CD14-positive monocyte (primary cell): Measurements from ENCODE around the gene CELF1. TPM values are rescaled to one million over a fixed set of nuclear protein-coding genes. Genes with fewer than 3 reads are reported as not detected.
A peak's percentile ranks its signal among the peaks of the same experiment; 100 is the strongest.

Experiments used
- DNase-seq, 3 donors: peaks; one replicate each; pipeline ENCODE4 v3.0.0-alpha.2; 2011 to 2022
- H2AFZ ChIP-seq: 2 replicates; pipeline ENCODE4 v1.6.0; 2012; ENCODE audit warnings: mild to moderate bottlenecking, low read depth, low read length, inconsistent platforms; ENCODE audit not compliant: insufficient read depth, poor library complexity, severe bottlenecking
- H3K27ac ChIP-seq, 2 donors: 1 replicate in 1 of 2; 2 replicates in 1 of 2; pipeline ENCODE4 v1.5.1; 2012 to 2013; ENCODE audit warnings: low read length in 2 of 2, control low read depth in 1 of 2, inconsistent platforms in 1 of 2, low read depth in 1 of 2, mild to moderate bottlenecking in 1 of 2
- H3K27me3 ChIP-seq, 2 donors: one replicate each; pipeline versions ENCODE4 v1.6.0 to v1.6.1; 2011 to 2013; ENCODE audit warnings: low read length in 2 of 2; ENCODE audit not compliant: control insufficient read depth in 2 of 2, insufficient read depth in 2 of 2
- H3K36me3 ChIP-seq, 2 donors: replicated peaks in 1 of 2; 1 replicate in 1 of 2; 2 replicates in 1 of 2; pipeline versions ENCODE4 v1.5.1 to v1.6.1; 2012 to 2013; ENCODE audit warnings: low read length in 2 of 2, control low read depth in 1 of 2, inconsistent platforms in 1 of 2, mild to moderate bottlenecking in 1 of 2; ENCODE audit not compliant: insufficient read depth in 2 of 2, control insufficient read depth in 1 of 2
- H3K4me1 ChIP-seq, 2 donors: 1 replicate in 1 of 2; 2 replicates in 1 of 2; pipeline versions ENCODE4 v1.5.1 to v1.6.1; 2012 to 2013; ENCODE audit warnings: low read length in 2 of 2, control low read depth in 1 of 2, inconsistent platforms in 1 of 2, mild to moderate bottlenecking in 1 of 2, moderate library complexity in 1 of 2; ENCODE audit not compliant: insufficient read depth in 2 of 2, control insufficient read depth in 1 of 2
- H3K4me2 ChIP-seq: replicated peaks from 2 replicates; pipeline ENCODE3; 2012; ENCODE audit warnings: low read length, moderate library complexity, mild to moderate bottlenecking; ENCODE audit not compliant: poor library complexity, severe bottlenecking; ENCODE audit errors: extremely low read depth
- H3K4me3 ChIP-seq, 3 experiments: fragments of 200-600 bp in 1 of 3; sonication (generic) in 1 of 3; replicated peaks in 1 of 3; 1 replicate in 2 of 3; 2 replicates in 1 of 3; pipeline ENCODE4 v1.5.1; 2011 to 2013; ENCODE audit warnings: low read length in 3 of 3, mild to moderate bottlenecking in 3 of 3, control low read depth in 2 of 3, low read depth in 2 of 3, inconsistent platforms in 1 of 3, moderate library complexity in 1 of 3
- H3K79me2 ChIP-seq: 2 replicates; pipeline ENCODE4 v1.6.0; 2012; ENCODE audit warnings: mild to moderate bottlenecking, control low read depth, inconsistent platforms, low read length, moderate library complexity; ENCODE audit not compliant: insufficient read depth
- H3K9ac ChIP-seq: 2 replicates; pipeline ENCODE4 v1.6.0; 2017; ENCODE audit warnings: low read length, mild to moderate bottlenecking; ENCODE audit not compliant: insufficient read depth, poor library complexity, severe bottlenecking
- H3K9me3 ChIP-seq, 2 donors: replicated peaks in 1 of 2; 1 replicate in 1 of 2; 2 replicates in 1 of 2; pipeline versions ENCODE4 v1.5.1 to v1.6.1; 2012 to 2013; ENCODE audit warnings: low read length in 2 of 2, control low read depth in 1 of 2; ENCODE audit not compliant: control insufficient read depth in 1 of 2, insufficient read depth in 1 of 2
- H4K20me1 ChIP-seq: 2 replicates; pipeline ENCODE4 v1.6.0; 2012; ENCODE audit warnings: mild to moderate bottlenecking, low read length, control low read depth, moderate library complexity; ENCODE audit not compliant: insufficient read depth
- H3K27ac Mint-ChIP-seq, 7 donors: one replicate each; pipeline ENCODE4 v1.8.0; 2020; ENCODE audit warnings: mild to moderate bottlenecking in 7 of 7, mixed read lengths in 7 of 7, moderate library complexity in 6 of 7, inconsistent platforms in 2 of 7
- H3K27me3 Mint-ChIP-seq, 3 donors: one replicate each; pipeline ENCODE4 v1.8.0; 2021 to 2022; ENCODE audit warnings: low read depth in 3 of 3, mild to moderate bottlenecking in 3 of 3, mixed read lengths in 3 of 3, moderate library complexity in 3 of 3, inconsistent platforms in 1 of 3
- H3K36me3 Mint-ChIP-seq, 2 donors: one replicate each; pipeline ENCODE4 v1.8.0; 2020; ENCODE audit warnings: mixed read lengths in 2 of 2, inconsistent platforms in 1 of 2, mild to moderate bottlenecking in 1 of 2
- H3K4me1 Mint-ChIP-seq: one replicate; pipeline ENCODE4 v1.8.0; 2020; ENCODE audit warnings: mild to moderate bottlenecking, mixed read lengths
- H3K4me3 Mint-ChIP-seq, 2 donors: one replicate each; pipeline ENCODE4 v1.8.0; 2020; ENCODE audit warnings: mild to moderate bottlenecking in 2 of 2, mixed read lengths in 2 of 2, moderate library complexity in 1 of 2
- H3K9me3 Mint-ChIP-seq, 7 donors: one replicate each; pipeline ENCODE4 v1.8.0; 2020 to 2022; ENCODE audit warnings: mixed read lengths in 7 of 7, mild to moderate bottlenecking in 6 of 7, moderate library complexity in 6 of 7, inconsistent platforms in 2 of 7
- CTCF ChIP-seq: fragments of 200-600 bp; IDR thresholded peaks from one replicate; pipeline ENCODE4 v1.8.0; 2022; ENCODE audit warnings: antibody characterized with exemption, mild to moderate bottlenecking
- WGBS: methylation state at CpG from one replicate; pipeline ENCODE4 v1.1.5; 2013; ENCODE audit warnings: missing lambda C conversion rate; ENCODE audit not compliant: insufficient coverage; 5-methylcytosine and 5-hydroxymethylcytosine counted together
- intact Hi-C, 2 donors: fragments of 100-400 bp; cut with micrococcal nuclease; formaldehyde crosslinking; loops; one replicate each; pipeline versions ENCODE4 v1.15.0 to v1.15.1; 2023
- polyA plus RNA-seq, 3 donors: library from polyadenylated mRNA; depleted of rRNA in 1 of 3; unstranded in 2 of 3; stranded (reverse) in 1 of 3; fragments of 300-500 nt in 2 of 3; fragments of >200 nt in 1 of 3; fragmentation: Illumina TruSeq in 2 of 3; gene quantifications; 1 replicate in 2 of 3; 2 replicates in 1 of 3; pipeline ENCODE4 v1.2.3, GENCODE V29; 2012 to 2021

CELF1 gene
- polyA plus RNA-seq, 3 donors, result 27.2 to 117 (median 39.9) TPM

DNA sequence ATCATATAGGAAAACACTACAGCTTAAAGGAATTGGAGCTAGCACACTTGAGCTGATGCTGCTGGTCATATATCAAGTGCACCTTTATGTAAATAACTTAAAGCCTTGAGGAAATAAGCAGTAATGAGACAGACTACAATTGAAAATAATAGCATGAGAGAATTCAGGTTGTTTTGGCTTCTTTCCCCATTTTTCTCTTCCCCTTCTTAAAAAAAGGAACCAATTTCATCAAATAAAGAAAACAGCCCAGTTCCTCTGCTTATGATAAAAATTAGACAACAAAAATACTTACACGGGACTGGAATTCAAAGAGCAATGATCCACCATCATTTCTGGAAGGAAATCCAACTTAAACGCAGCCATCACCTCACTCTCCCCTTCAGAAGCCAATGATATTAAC is 53.8 kb downstream of the CELF1 start:
- H3K4me1 Mint-ChIP-seq, result peaks cover 46% of the 10 kb centered on the region
- 0% methylated on average over 2 of the region's 2 CpGs for WGBS
- peak overlapping the region; percentile 86 to 96 (median 91) for H3K27ac Mint-ChIP-seq
- no peaks in the 10 kb centered on the region for H3K27me3 Mint-ChIP-seq
- Histone ChIP-seq H3K27ac (peak overlapping the region; percentile 67 to 89), H3K4me3 (peak overlapping the region in 2 of 3 experiments; percentile 14 to 66), H3K79me2 (peaks cover 93% of the 10 kb centered on the region), H3K36me3 (peaks cover 0 to 28% of the 10 kb centered on the region in 2 donors), H2AFZ (no peak overlapping the region), H3K4me1 (peaks cover 62 to 65% of the 10 kb centered on the region in 2 donors), H3K4me2 (peak overlapping the region; percentile 75), H3K9ac (peak overlapping the region; percentile 41), H4K20me1 (peaks cover 99% of the 10 kb centered on the region), H3K9me3 (no peaks in the 10 kb centered on the region), H3K27me3 (no peaks in the 10 kb centered on the region)
- no peak for TF ChIP-seq CTCF
- H3K9me3 Mint-ChIP-seq, result no peaks in the 10 kb centered on the region
- peak; percentile 23 to 64 (median 48) for DNase-seq
- H3K4me3 Mint-ChIP-seq, result peak overlapping the region; percentile 32 to 79
- intact Hi-C loops, result loop anchor here in 1 of 2 donors (5.0 kb wide), 1 partner anchor 53 kb away; the partner anchor contains the start of gene CELF1
- peaks cover 18 to 25% of the 10 kb centered on the region in 2 donors for H3K36me3 Mint-ChIP-seq

DNA sequence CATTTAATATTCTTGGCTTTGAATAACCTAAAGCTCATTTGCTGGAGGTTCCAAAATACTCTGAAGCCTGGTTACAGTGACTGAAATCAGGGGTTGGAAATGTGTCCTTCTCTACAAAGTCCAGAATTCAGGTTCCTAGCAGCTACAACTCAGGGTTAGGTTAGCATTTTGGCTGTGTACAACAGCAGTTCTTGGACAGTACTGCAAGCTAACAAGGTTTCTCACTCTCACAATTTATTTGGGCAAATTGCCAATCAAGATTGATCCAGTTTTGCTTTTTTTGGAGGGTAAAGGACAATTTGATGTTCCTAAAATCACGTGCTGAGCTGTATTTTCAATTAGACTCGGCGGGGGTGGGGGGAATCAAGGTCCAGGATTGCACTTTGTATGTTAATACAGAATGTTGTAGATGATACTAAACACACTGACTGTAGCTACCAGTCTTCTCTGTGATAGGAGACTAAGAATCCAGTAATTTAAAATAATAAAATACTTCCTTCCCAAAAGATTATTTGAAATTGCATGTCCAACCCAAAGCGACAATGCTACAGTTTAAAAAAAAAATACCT is 54.3 kb downstream of the CELF1 start:
- Histone ChIP-seq H3K9me3 (no peaks in the 10 kb centered on the region), H3K36me3 (peaks cover 0 to 33% of the 10 kb centered on the region in 2 donors), H2AFZ (no peak overlapping the region), H3K4me1 (peaks cover 62 to 65% of the 10 kb centered on the region in 2 donors), H3K9ac (no peak overlapping the region), H3K79me2 (peaks cover 93% of the 10 kb centered on the region), H3K4me2 (peak overlapping the region; percentile 75), H3K4me3 (peak overlapping the region in 1 of 3 experiments; percentile 66), H4K20me1 (peaks cover 99% of the 10 kb centered on the region), H3K27me3 (no peaks in the 10 kb centered on the region), H3K27ac (peak overlapping the region in 1 of 2 donors; percentile 89)
- peak overlapping the region in 1 of 2 donors; percentile 79 for H3K4me3 Mint-ChIP-seq
- peaks cover 13 to 24% of the 10 kb centered on the region in 2 donors for H3K36me3 Mint-ChIP-seq
- H3K27me3 Mint-ChIP-seq, result no peaks in the 10 kb centered on the region
- DNase-seq, result no peak
- H3K27ac Mint-ChIP-seq, result peak overlapping the region; percentile 20 to 96 (median 87)
- peaks cover 42% of the 10 kb centered on the region for H3K4me1 Mint-ChIP-seq
- intact Hi-C loops, result loop anchor here in 1 of 2 donors (5.0 kb wide), 1 partner anchor 54 kb away; the partner anchor contains the start of gene CELF1
- WGBS, result 40% methylated on average over 1 of the region's 4 CpGs
- no peak for TF ChIP-seq CTCF
- no peaks in the 10 kb centered on the region for H3K9me3 Mint-ChIP-seq
